Measurements from ENCODE around the gene FILIP1L.

- TF ChIP-seq CTCF (IDR thresholded peaks at IDR 0.05) (no peak), POLR2A (IDR thresholded peaks at IDR 0.05) (no peak), POLR2AphosphoS5 (IDR thresholded peaks at IDR 0.05) (no peak), EP300 (IDR thresholded peaks at IDR 0.05) (no peak)
Measured at GRCh38 chr3:99852851-99853250, 261.4 kb downstream of the FILIP1L start.

Measured in stomach (tissue), 4 donors.